GM12878 (cell line): ENCODE results near the gene NAT8. TPM values are rescaled to one million over a fixed set of nuclear protein-coding genes. Genes with fewer than 3 reads are reported as not detected.
"Not testable (repeated sequence)": the region's sequence is repeated elsewhere in the genome, so short reads cannot be mapped to it uniquely, and the experiment has no call there.

Source experiments
- ATAC-seq: fragments of 200-7000 bp; cut with Tn5 transposase; 3 replicates; pipeline ENCODE4 v1.9.1; 2020; ENCODE audit warnings: mild to moderate bottlenecking, moderate library complexity
- BruUV-seq: library from RNA; stranded (reverse); fragments of 400-500 nt; replicated peaks from 2 replicates; lab custom pipeline; 2021; lab: Mats Ljungman, UMichigan
- CTCF ChIA-PET: fragments of 300-600 bp; sonication (Branson Sonifier 250); formaldehyde crosslinking; extraction: SDS; loops from one replicate; lab custom pipeline; 2021; ENCODE audit warnings: inconsistent platforms; lab: Yijun Ruan, JAX
- POLR2A ChIA-PET: fragments of 350-600 bp; formaldehyde crosslinking; extraction: SDS; loops from one replicate; lab custom pipeline; 2021; ENCODE audit warnings: inconsistent platforms; lab: Charles Lee
- RAD21 ChIA-PET: fragments of 300-600 bp; sonication (Branson Sonifier 250); formaldehyde crosslinking; loops from one replicate; lab custom pipeline; 2023; ENCODE audit warnings: antibody characterized with exemption; ENCODE audit not compliant: unreplicated experiment; lab: Charles Lee
- SMC1A ChIA-PET: fragments of 300-600 bp; sonication (Branson Sonifier 250); formaldehyde crosslinking; loops from one replicate; lab custom pipeline; 2023; ENCODE audit not compliant: unreplicated experiment, uncharacterized antibody; lab: Charles Lee
- DNase-seq: peaks from one replicate; pipeline ENCODE4 v3.0.0-alpha.2; 2011; ENCODE audit warnings: low read depth, low spot score
- FAIRE-seq: peaks from 3 replicates; lab custom pipeline; 2011; peaks lifted over from hg19 to GRCh38; lab: Jason Lieb, UNC
- H2AFZ ChIP-seq: 2 replicates; pipeline ENCODE4 v1.6.0; 2011; ENCODE audit warnings: low read depth, low read length, control low read depth; ENCODE audit not compliant: control insufficient read depth
- H3K27ac ChIP-seq: 2 replicates; pipeline ENCODE4 v1.5.1; 2011; ENCODE audit warnings: control low read depth; ENCODE audit not compliant: control insufficient read depth, insufficient read depth
- H3K27me3 ChIP-seq, 2 experiments: replicated peaks in 1 of 2; 2 replicates each; pipeline versions ENCODE4 v1.6.0 to v1.6.1; 2011; ENCODE audit warnings: low read length in 1 of 2; ENCODE audit not compliant: control insufficient read depth in 2 of 2, insufficient read depth in 2 of 2
- H3K36me3 ChIP-seq, 2 experiments: 2 replicates each; pipeline ENCODE4 v1.5.1; 2011; ENCODE audit warnings: low read length in 1 of 2; ENCODE audit not compliant: control insufficient read depth in 2 of 2, insufficient read depth in 2 of 2
- H3K4me1 ChIP-seq: 2 replicates; pipeline ENCODE4 v1.6.1; 2011; ENCODE audit warnings: mild to moderate bottlenecking, low read length, moderate library complexity, mixed read lengths; ENCODE audit not compliant: control insufficient read depth, insufficient read depth
- H3K4me2 ChIP-seq: 2 replicates; pipeline ENCODE4 v1.6.0; 2011; ENCODE audit warnings: control low read depth; ENCODE audit not compliant: control insufficient read depth, insufficient read depth
- H3K4me3 ChIP-seq: fragments of 200-600 bp; sonication (generic); 2 replicates; pipeline ENCODE4 v1.5.1; 2016
- H3K79me2 ChIP-seq: 2 replicates; pipeline ENCODE4 v1.6.0; 2011; ENCODE audit warnings: low read length; ENCODE audit not compliant: control insufficient read depth, insufficient read depth
- H3K9ac ChIP-seq: 2 replicates; pipeline ENCODE4 v1.8.0; 2011; ENCODE audit warnings: low read length, control low read depth, mixed read lengths; ENCODE audit not compliant: control insufficient read depth, insufficient read depth
- H3K9me3 ChIP-seq: replicated peaks from 3 replicates; pipeline ENCODE4 v1.5.1; 2011; ENCODE audit warnings: mild to moderate bottlenecking, low read length; ENCODE audit not compliant: control insufficient read depth, insufficient read depth
- H4K20me1 ChIP-seq: 2 replicates; pipeline ENCODE4 v1.6.0; 2011; ENCODE audit not compliant: control insufficient read depth, insufficient read depth
- CTCF ChIP-seq, 3 experiments: IDR thresholded peaks in 2 of 3; conservative IDR thresholded peaks in 1 of 3; 2 replicates each; pipeline ENCODE4 v1.5.1; 2011; ENCODE audit warnings: low read depth in 3 of 3, low read length in 3 of 3, mild to moderate bottlenecking in 3 of 3, control low read depth in 2 of 3, moderate library complexity in 2 of 3, inconsistent platforms in 1 of 3, mixed read lengths in 1 of 3; ENCODE audit not compliant: control insufficient read depth in 2 of 3, insufficient read depth in 1 of 3; ENCODE audit errors: extremely low read depth in 1 of 3
- RAD21 ChIP-seq: IDR thresholded peaks from 2 replicates; pipeline ENCODE4 v1.6.1; 2011; ENCODE audit warnings: mild to moderate bottlenecking, low read depth, low read length, moderate library complexity; ENCODE audit not compliant: insufficient read depth
- RUNX3 ChIP-seq: IDR thresholded peaks from 2 replicates; pipeline ENCODE4 v1.6.1; 2012; ENCODE audit warnings: low read length, inconsistent platforms
- WGBS: methylation state at CpG from one replicate; pipeline ENCODE4 v1.1.6; 2016; ENCODE audit warnings: low lambda C conversion rate; ENCODE audit not compliant: insufficient replicate concordance, insufficient coverage; ENCODE audit errors: missing lambda C conversion rate; 5-methylcytosine and 5-hydroxymethylcytosine counted together
- in situ Hi-C: fragments of 300-500 bp; cut with MboI; formaldehyde crosslinking; loops from 9 replicates; pipeline ENCODE4 v1.14.3; 2018; ENCODE audit warnings: mixed read lengths
- intact Hi-C: fragments of 100-400 bp; cut with micrococcal nuclease; formaldehyde crosslinking; loops from one replicate; pipeline ENCODE4 v1.14.2; 2022; ENCODE audit not compliant: unreplicated experiment
- polyA plus RNA-seq, 11 experiments: library from polyadenylated mRNA; depleted of rRNA in 4 of 11; unstranded in 6 of 11; stranded (reverse) in 5 of 11; fragments of >200 nt; fragmentation: Nextera tagmentation in 4 of 11; fragmentation: Illumina TruSeq in 1 of 11; extraction: Ambion mirVana in 4 of 11; extraction: Trizol in 1 of 11; gene quantifications; 1 replicate in 1 of 11; 2 replicates in 10 of 11; pipeline versions ENCODE4 v1.2.1 to v1.2.3, GENCODE V29; 2011 to 2016; ENCODE audit warnings: inconsistent platforms in 2 of 11, missing spikeins in 2 of 11, low read depth in 1 of 11
- total RNA-seq, 4 experiments: library from RNA; depleted of rRNA in 3 of 4; stranded (reverse); fragments of >200 nt in 3 of 4; fragmentation: Illumina TruSeq in 1 of 4; extraction: Trizol in 1 of 4; gene quantifications; 2 replicates each; pipeline versions ENCODE4 v1.2.1 to v1.2.3, GENCODE V29; 2013 to 2021

NAT8 gene
- total and polyA plus RNA-seq, 10 of the 15 experiments (the other 5 are each of a cell fraction or from before 2014, with no cell fraction given), result not detected

- H3K27ac ChIP-seq, in situ Hi-C loops, H3K9me3 ChIP-seq, H3K9ac ChIP-seq, H4K20me1 ChIP-seq, SMC1A ChIA-PET: not testable (repeated sequence)
- 0 out of 2 replicates have a peak, but pooled peaks have one; percentile 8 for TF ChIP-seq RUNX3
- TF ChIP-seq, all 136 proteins: peak for 1; not testable (repeated sequence) for 135
- POLR2A ChIA-PET, H3K27me3 ChIP-seq, FAIRE-seq, BruUV-seq, H2AFZ ChIP-seq, intact Hi-C loops, H3K4me2 ChIP-seq, CTCF ChIA-PET, H3K4me1 ChIP-seq, H3K79me2 ChIP-seq, DNase-seq, H3K4me3 ChIP-seq, H3K36me3 ChIP-seq, RAD21 ChIA-PET: not testable (repeated sequence)
- peak; percentile 35; the same call in 2 of the 3 replicates for ATAC-seq
Measured at GRCh38 chr2:73624036-73624435, 18.2 kb downstream of the NAT8 start.

DNA sequence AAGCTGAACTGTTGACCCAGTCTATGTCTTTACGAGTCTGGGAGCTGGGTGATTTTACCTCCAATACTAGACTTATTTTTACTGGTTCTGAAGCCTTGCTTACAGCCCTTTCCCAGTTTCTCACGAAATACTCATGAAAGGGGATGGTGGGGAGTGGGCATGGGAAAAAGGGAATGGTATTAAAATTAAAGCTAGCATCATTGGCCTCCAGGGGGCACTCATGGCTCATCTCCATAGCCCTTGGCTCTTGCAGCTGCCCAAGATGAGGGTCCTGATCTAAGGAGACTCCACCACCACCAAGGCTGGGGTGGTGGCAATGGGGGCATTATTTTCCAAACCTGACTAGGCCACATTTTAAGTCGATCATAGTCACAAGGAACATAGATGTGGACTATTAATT is 22.3 kb downstream of the NAT8 start:
- DNase-seq, H3K4me1 ChIP-seq, H3K4me2 ChIP-seq, H4K20me1 ChIP-seq, POLR2A ChIA-PET, SMC1A ChIA-PET, FAIRE-seq, ATAC-seq, H3K27me3 ChIP-seq, H3K27ac ChIP-seq, H2AFZ ChIP-seq, intact Hi-C loops, H3K79me2 ChIP-seq, H3K36me3 ChIP-seq, in situ Hi-C loops, H3K9ac ChIP-seq, RAD21 ChIA-PET, BruUV-seq, H3K9me3 ChIP-seq, H3K4me3 ChIP-seq: not testable (repeated sequence)
- 56% methylated on average over 3 of the region's 3 CpGs for WGBS
- TF ChIP-seq RAD21, result peak; percentile 35
- peak; percentile 20 to 22 (median 22); a peak in 3 of 6 replicates for TF ChIP-seq CTCF (IDR thresholded peaks at IDR 0.05 in 2 of 3, conservative IDR thresholded peaks at IDR 0.05 in 1 of 3; ENCODE audit: control insufficient read depth in 2 of 3, extremely low read depth in 1 of 3, insufficient read depth in 1 of 3, low read depth in 3 of 3, low read length in 3 of 3)
- CTCF ChIA-PET, result interaction anchor here (0.7 to 1.2 kb wide), 7 partner anchors 10 to 207 kb away, joined by 3 to 5 read pairs (median 3); no protein-coding TSS in a partner anchor
